OCI-LY3 (cell line): ENCODE measurements around the gene NR2F1-AS1.

Experiments used
- H2AFZ ChIP-seq: fragments of 200-600, 300-600 bp; shearing (Covaris generic); 2 replicates; pipeline ENCODE4 v1.6.0; 2014; ENCODE audit warnings: antibody characterized with exemption, low read depth, low read length
- H3K27ac ChIP-seq: fragments of 200-600, 300-600 bp; sonication (generic); 2 replicates; pipeline ENCODE4 v1.5.1; 2014; ENCODE audit warnings: mild to moderate bottlenecking, low read length, moderate library complexity, mixed read lengths
- H3K27me3 ChIP-seq: fragments of 200-600, 300-600 bp; sonication (generic); 2 replicates; pipeline ENCODE4 v1.6.1; 2014; ENCODE audit warnings: low read depth, low read length, mixed read lengths
- H3K36me3 ChIP-seq: fragments of 200-600, 300-600 bp; sonication (generic); replicated peaks from 2 replicates; pipeline ENCODE3; 2014; ENCODE audit warnings: low read depth, low read length, mixed read lengths
- H3K4me1 ChIP-seq: fragments of 300-600, 200-600 bp; sonication (generic); 2 replicates; pipeline ENCODE4 v1.6.1; 2014; ENCODE audit warnings: low read length, mixed read lengths
- H3K4me2 ChIP-seq: fragments of 200-600, 300-600 bp; sonication (generic); 2 replicates; pipeline ENCODE4 v1.6.1; 2014; ENCODE audit warnings: low read length, mixed read lengths
- H3K4me3 ChIP-seq: fragments of 300-600, 200-600 bp; sonication (generic); 2 replicates; pipeline ENCODE4 v1.5.1; 2014; ENCODE audit warnings: antibody characterized with exemption, mild to moderate bottlenecking, low read length, moderate library complexity
- H3K79me2 ChIP-seq: fragments of 300-600, 200-600 bp; shearing (Covaris generic); 2 replicates; pipeline ENCODE4 v1.6.1; 2014; ENCODE audit warnings: mild to moderate bottlenecking, low read length, mixed read lengths
- H3K9ac ChIP-seq: fragments of 300-600, 200-600 bp; shearing (Covaris generic); 2 replicates; pipeline ENCODE4 v1.6.0; 2014; ENCODE audit warnings: mild to moderate bottlenecking, low read length, moderate library complexity
- H3K9me3 ChIP-seq: fragments of 200-600, 300-600 bp; shearing (Covaris generic); 2 replicates; pipeline ENCODE4 v1.6.1; 2014; ENCODE audit warnings: low read length, mixed read lengths; ENCODE audit not compliant: insufficient read depth
- H4K20me1 ChIP-seq: fragments of 200-600, 300-600 bp; sonication (generic); 2 replicates; pipeline ENCODE4 v1.6.1; 2016; ENCODE audit warnings: low read length, mixed read lengths; ENCODE audit not compliant: insufficient read depth
- CTCF ChIP-seq: fragments of 200-600, 300-600 bp; sonication (generic); IDR thresholded peaks from 2 replicates; pipeline ENCODE4 v1.5.1; 2014; ENCODE audit warnings: antibody characterized with exemption, low read length, low read depth
- EZH2phosphoT487 ChIP-seq: fragments of 200-600 bp; shearing (Covaris generic); IDR thresholded peaks from 2 replicates; pipeline ENCODE4 v1.6.1; 2018; ENCODE audit warnings: antibody characterized with exemption, mixed run types, low read depth

Gene NR2F1-AS1

GRCh38 chr5:93404246-93404645, 176.8 kb downstream of the NR2F1-AS1 start:
- Histone ChIP-seq H3K9me3 (no peaks in the 10 kb centered on the region), H3K36me3 (no peaks in the 10 kb centered on the region), H3K4me1 (no peaks in the 10 kb centered on the region), H4K20me1 (no peaks in the 10 kb centered on the region), H3K79me2 (no peaks in the 10 kb centered on the region), H3K4me2 (no peak overlapping the region), H3K27ac (no peak overlapping the region), H3K9ac (no peak overlapping the region), H3K4me3 (no peak overlapping the region), H3K27me3 (no peaks in the 10 kb centered on the region), H2AFZ (no peak overlapping the region)
- TF ChIP-seq EZH2phosphoT487 (no peak), CTCF (no peak)

- no peak for TF ChIP-seq EZH2phosphoT487
- no peak for TF ChIP-seq CTCF
- Histone ChIP-seq H3K79me2 (no peaks in the 10 kb centered on the region), H3K9ac (no peak overlapping the region), H3K36me3 (no peaks in the 10 kb centered on the region), H3K4me3 (no peak overlapping the region), H4K20me1 (no peaks in the 10 kb centered on the region), H3K27ac (no peak overlapping the region), H2AFZ (no peak overlapping the region), H3K4me2 (no peak overlapping the region), H3K4me1 (no peaks in the 10 kb centered on the region), H3K9me3 (no peaks in the 10 kb centered on the region), H3K27me3 (no peaks in the 10 kb centered on the region)
These were observed 177.7 kb downstream of the NR2F1-AS1 start for GRCh38 chr5:93403141-93403928.

GRCh38 chr5:93402451-93402850, 178.6 kb downstream of the NR2F1-AS1 start:
- TF ChIP-seq EZH2phosphoT487 (no peak), CTCF (no peak)
- no peaks in the 10 kb centered on the region for H3K27me3 ChIP-seq
- H3K9me3 ChIP-seq, result no peaks in the 10 kb centered on the region
- H3K27ac ChIP-seq, result no peak overlapping the region
- no peak overlapping the region for H2AFZ ChIP-seq
- H3K4me3 ChIP-seq, result no peak overlapping the region
- H3K36me3 ChIP-seq, result no peaks in the 10 kb centered on the region
- H3K79me2 ChIP-seq, result no peaks in the 10 kb centered on the region
- H3K4me2 ChIP-seq, result no peak overlapping the region
- H3K9ac ChIP-seq, result no peak overlapping the region
- H4K20me1 ChIP-seq, result no peaks in the 10 kb centered on the region
- no peaks in the 10 kb centered on the region for H3K4me1 ChIP-seq

GRCh38 chr5:93401634-93402213, 179.3 kb downstream of the NR2F1-AS1 start:
- Histone ChIP-seq H3K4me2 (no peak overlapping the region), H3K9me3 (no peaks in the 10 kb centered on the region), H3K27me3 (no peaks in the 10 kb centered on the region), H3K36me3 (no peaks in the 10 kb centered on the region), H3K79me2 (no peaks in the 10 kb centered on the region), H4K20me1 (no peaks in the 10 kb centered on the region), H3K9ac (no peak overlapping the region), H3K4me1 (no peaks in the 10 kb centered on the region), H3K27ac (no peak overlapping the region), H3K4me3 (no peak overlapping the region), H2AFZ (no peak overlapping the region)
- no peak for TF ChIP-seq CTCF
- no peak for TF ChIP-seq EZH2phosphoT487
